ENCODE data around the gene SORCS1. TPM values are rescaled to one million over a fixed set of nuclear protein-coding genes. Genes with fewer than 3 reads are reported as not detected.

SORCS1 gene
- total and polyA plus RNA-seq, 2 of the 8 experiments (the other 6 are each of a cell fraction or from before 2014, with no cell fraction given): 4.1 to 4.6 TPM

DNA sequence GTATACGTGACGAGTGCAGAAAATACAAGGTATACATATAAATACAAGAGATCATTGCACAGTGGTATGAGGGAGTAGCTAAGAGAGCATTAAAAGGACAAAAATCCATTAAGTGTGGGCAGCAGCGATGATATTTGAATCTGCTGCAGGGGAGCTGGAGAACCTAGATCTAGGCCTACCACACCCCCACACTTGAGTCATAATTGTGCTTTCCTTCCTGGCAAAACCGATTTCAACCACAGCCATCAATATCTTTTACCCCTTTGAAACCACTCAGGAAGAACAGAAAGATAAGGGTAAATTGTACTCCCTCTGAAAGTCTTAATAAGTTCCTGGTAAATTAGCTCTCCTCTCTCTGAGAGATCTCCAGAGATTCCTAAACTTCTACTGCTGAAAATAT is 345.0 kb downstream of the SORCS1 start:
- no peak overlapping the region for H3K4me3 ChIP-seq (ENCODE audit: extremely low read depth in 1 of 4, insufficient read depth in 2 of 4, low read depth in 3 of 4, low read length in 4 of 4)
- FAIRE-seq: no peak
- WGBS, 2 experiments (ENCODE audit: extremely low coverage in 1 of 2, insufficient coverage in 1 of 2, insufficient read length in 1 of 2, insufficient replicate concordance in 2 of 2, low coverage in 1 of 2, low lambda C conversion rate in 2 of 2, missing lambda C conversion rate in 1 of 2): 96% methylated on average over 4 of the region's 4 CpGs; no CpG with 5 or more reads in 1 of the 2 experiments
- H3K79me2 ChIP-seq (ENCODE audit: control insufficient read depth in 1 of 2, insufficient read depth in 2 of 2, low read length in 2 of 2): no peaks in the 10 kb centered on the region
- CTCF ChIA-PET (ENCODE audit: partially characterized antibody): interaction anchor here (0.6 kb wide), 1 partner anchor 57 kb away, joined by 3 read pairs; no protein-coding TSS in a partner anchor
- H4K5ac ChIP-seq (ENCODE audit: insufficient read length, low read depth, low read length): no peak overlapping the region
- H2BK15ac ChIP-seq (ENCODE audit: low read length): no peak overlapping the region
- H2BK20ac ChIP-seq (ENCODE audit: low read length): no peak overlapping the region
- H3K23me2 ChIP-seq (ENCODE audit: low read depth, low read length): no peaks in the 10 kb centered on the region
- no peak overlapping the region for H2BK120ac ChIP-seq (replicated peaks; ENCODE audit: low read depth, low read length)
- H4K91ac ChIP-seq (replicated peaks; ENCODE audit: insufficient read length, low read length): no peak overlapping the region
- H2BK5ac ChIP-seq (ENCODE audit: low read depth, low read length): no peak overlapping the region
- no peaks in the 10 kb centered on the region for H3K27me3 ChIP-seq (replicated peaks in 1 of 4; ENCODE audit: control insufficient read depth in 3 of 4, extremely low read depth in 1 of 4, insufficient read depth in 3 of 4, low read length in 3 of 4)
- no peak overlapping the region for H2BK12ac ChIP-seq (ENCODE audit: low read depth, low read length)
- H4K20me1 ChIP-seq (replicated peaks in 1 of 2; ENCODE audit: control insufficient read depth in 1 of 2, insufficient read depth in 2 of 2, low read length in 2 of 2): no peaks in the 10 kb centered on the region
- no peak overlapping the region for H4K8ac ChIP-seq (ENCODE audit: extremely low read depth, insufficient read depth, low read length)
- H3K9me3 ChIP-seq (ENCODE audit: insufficient read depth in 2 of 2, low read depth in 1 of 2, low read length in 1 of 2): no peaks in the 10 kb centered on the region
- POLR2A ChIA-PET (ENCODE audit: partially characterized antibody): no interaction called here
- no peak overlapping the region for H3K23ac ChIP-seq (ENCODE audit: insufficient read length)
- H3K9ac ChIP-seq (replicated peaks in 1 of 4; ENCODE audit: extremely low read depth in 1 of 4, low read depth in 3 of 4, low read length in 3 of 4): no peak overlapping the region
- no peak overlapping the region for H3K4ac ChIP-seq (replicated peaks; ENCODE audit: insufficient read length, low read depth, low read length)
- no peaks in the 10 kb centered on the region for H3K36me3 ChIP-seq (ENCODE audit: control insufficient read depth in 2 of 4, insufficient read depth in 4 of 4, low read length in 3 of 4)
- peaks cover 0 to 5% (median under 1%) of the 10 kb centered on the region in 4 experiments; a peak in 2 of 7 replicates for H3K4me1 ChIP-seq (replicated peaks in 1 of 4; ENCODE audit: control insufficient read depth in 3 of 4, insufficient read depth in 4 of 4, low read length in 3 of 4)
- no peak overlapping the region for H2AK5ac ChIP-seq (ENCODE audit: low read depth, low read length)
- H3K79me1 ChIP-seq (ENCODE audit: low read depth, low read length): no peaks in the 10 kb centered on the region
- H3K18ac ChIP-seq (ENCODE audit: extremely low read depth, low read length): no peak overlapping the region
- no peak overlapping the region for H3K4me2 ChIP-seq (ENCODE audit: insufficient read depth in 1 of 2, low read depth in 2 of 2, low read length in 2 of 2)
- H3K27ac ChIP-seq (ENCODE audit: low read depth, low read length): no peak overlapping the region
- H3K56ac ChIP-seq (replicated peaks; ENCODE audit: insufficient read length, low read depth, low read length): no peak overlapping the region
- H3K14ac ChIP-seq (ENCODE audit: insufficient read length): no peak overlapping the region
- DNase-seq (ENCODE audit: low read depth in 1 of 2, low spot score in 2 of 2): no peak
- no peak overlapping the region for H2AFZ ChIP-seq (ENCODE audit: low read length)
- no peak for TF ChIP-seq CREB1 (IDR thresholded peaks at IDR 0.05)
- TF ChIP-seq SAP30 (IDR thresholded peaks at IDR 0.05; ENCODE audit: insufficient read depth, insufficient replicate concordance, low read length): no peak
- TF ChIP-seq RXRA (IDR thresholded peaks at IDR 0.05; ENCODE audit: insufficient read depth, low read depth, low read length): no peak
- TF ChIP-seq SRF (IDR thresholded peaks at IDR 0.05; ENCODE audit: low read depth, low read length): no peak
- no peak for TF ChIP-seq EP300 (IDR thresholded peaks at IDR 0.05; ENCODE audit: borderline replicate concordance in 1 of 2, low read depth in 2 of 2, low read length in 2 of 2)
- TF ChIP-seq SP2 (IDR thresholded peaks at IDR 0.05; ENCODE audit: low read length): no peak
- TF ChIP-seq GTF2F1 (IDR thresholded peaks at IDR 0.05; ENCODE audit: borderline replicate concordance, low read depth, low read length): no peak
- no peak for TF ChIP-seq SUZ12 (IDR thresholded peaks at IDR 0.05; ENCODE audit: low read length)
- no peak for TF ChIP-seq BRCA1 (IDR thresholded peaks at IDR 0.05; ENCODE audit: low read depth, low read length)
- no peak for TF ChIP-seq NANOG (IDR thresholded peaks at IDR 0.05; ENCODE audit: insufficient read depth, low read depth, low read length, poor library complexity, severe bottlenecking)
- TF ChIP-seq KDM1A (IDR thresholded peaks at IDR 0.05; ENCODE audit: borderline replicate concordance, low read length): no peak
- TF ChIP-seq, protein P1, sequence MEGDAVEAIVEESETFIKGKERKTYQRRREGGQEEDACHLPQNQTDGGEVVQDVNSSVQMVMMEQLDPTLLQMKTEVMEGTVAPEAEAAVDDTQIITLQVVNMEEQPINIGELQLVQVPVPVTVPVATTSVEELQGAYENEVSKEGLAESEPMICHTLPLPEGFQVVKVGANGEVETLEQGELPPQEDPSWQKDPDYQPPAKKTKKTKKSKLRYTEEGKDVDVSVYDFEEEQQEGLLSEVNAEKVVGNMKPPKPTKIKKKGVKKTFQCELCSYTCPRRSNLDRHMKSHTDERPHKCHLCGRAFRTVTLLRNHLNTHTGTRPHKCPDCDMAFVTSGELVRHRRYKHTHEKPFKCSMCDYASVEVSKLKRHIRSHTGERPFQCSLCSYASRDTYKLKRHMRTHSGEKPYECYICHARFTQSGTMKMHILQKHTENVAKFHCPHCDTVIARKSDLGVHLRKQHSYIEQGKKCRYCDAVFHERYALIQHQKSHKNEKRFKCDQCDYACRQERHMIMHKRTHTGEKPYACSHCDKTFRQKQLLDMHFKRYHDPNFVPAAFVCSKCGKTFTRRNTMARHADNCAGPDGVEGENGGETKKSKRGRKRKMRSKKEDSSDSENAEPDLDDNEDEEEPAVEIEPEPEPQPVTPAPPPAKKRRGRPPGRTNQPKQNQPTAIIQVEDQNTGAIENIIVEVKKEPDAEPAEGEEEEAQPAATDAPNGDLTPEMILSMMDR (IDR thresholded peaks at IDR 0.05; ENCODE audit: control extremely low read depth in 1 of 3, insufficient read depth in 1 of 3, low read depth in 1 of 3, low read length in 3 of 3): no peak
